A549 (cell line): ENCODE results near the gene DSCAM.

Source experiments
- BHLHE40 ChIP-seq: IDR thresholded peaks from 2 replicates; pipeline ENCODE4 v1.6.1; 2012; ENCODE audit warnings: low read depth, low read length, inconsistent platforms
- CTCF ChIP-seq: fragments of >200 bp; sonication (Bioruptor Twin); formaldehyde crosslinking; IDR thresholded peaks from 3 replicates; pipeline ENCODE4 v1.5.1; 2016
- EHF ChIP-seq: fragments of 250-450 bp; sonication (Bioruptor Pico); IDR thresholded peaks from 2 replicates; pipeline ENCODE4 v1.5.0; 2020; ENCODE audit warnings: mild to moderate bottlenecking
- EHMT2 ChIP-seq: fragments of 200-600 bp; sonication (generic); IDR thresholded peaks from 2 replicates; pipeline ENCODE4 v1.6.1; 2016; ENCODE audit warnings: antibody characterized with exemption, low read depth, mild to moderate bottlenecking, moderate library complexity
- ELK1 ChIP-seq: fragments of 150-350 bp; IDR thresholded peaks from 2 replicates; pipeline ENCODE4 v1.6.1; 2014; ENCODE audit warnings: low read depth, mild to moderate bottlenecking, low read length
- EP300 ChIP-seq, 2 experiments: fragments of >200 bp; sonication (Bioruptor Twin); formaldehyde crosslinking; IDR thresholded peaks; 2 replicates in 1 of 2; 3 replicates in 1 of 2; pipeline ENCODE4 v1.6.1; 2016 to 2017
- HMGXB4 ChIP-seq: fragments of 250-450 bp; sonication (Bioruptor Pico); IDR thresholded peaks from 2 replicates; pipeline ENCODE4 v1.5.0; 2021; ENCODE audit warnings: mild to moderate bottlenecking, moderate library complexity, borderline replicate concordance
- HOXA7 ChIP-seq: fragments of 250-450 bp; sonication (Bioruptor Pico); IDR thresholded peaks from 2 replicates; pipeline ENCODE4 v1.5.0; 2020; ENCODE audit warnings: mild to moderate bottlenecking, moderate library complexity
- KDM1A ChIP-seq: fragments of 200-600 bp; sonication (generic); IDR thresholded peaks from 2 replicates; pipeline ENCODE4 v1.6.1; 2016; ENCODE audit warnings: low read depth, mild to moderate bottlenecking
- POLR2A ChIP-seq: IDR thresholded peaks from 2 replicates; pipeline ENCODE4 v1.6.1; 2012; ENCODE audit warnings: mild to moderate bottlenecking, low read length

DNA sequence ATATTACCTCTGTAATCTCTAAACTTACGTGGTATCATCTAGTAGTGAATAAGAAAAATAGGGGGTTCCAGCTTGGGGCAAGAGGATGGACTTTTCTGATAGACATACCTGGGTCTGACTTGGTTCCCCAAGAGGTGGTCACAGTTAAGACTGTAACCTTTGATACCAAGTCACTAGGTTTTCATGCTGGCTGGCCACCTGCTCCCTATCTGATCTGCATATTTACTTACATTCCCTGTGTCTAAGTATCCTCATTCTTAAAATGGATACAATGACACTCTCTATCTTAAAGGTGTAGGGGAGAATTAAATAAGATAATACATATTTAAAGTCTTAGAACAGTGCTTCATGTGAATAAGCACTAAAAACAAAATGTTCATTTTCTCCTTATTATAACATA lies 312.1 kb downstream of the DSCAM start:
- no peak for TF ChIP-seq CTCF
- no peak for TF ChIP-seq POLR2A
- TF ChIP-seq EHMT2: no peak
- no peak for TF ChIP-seq EHF
- TF ChIP-seq HMGXB4 (CRISPR knock-in tag): no peak
- TF ChIP-seq HOXA7: no peak
- TF ChIP-seq BHLHE40: no peak
- no peak for TF ChIP-seq KDM1A
- TF ChIP-seq EP300 (IDR thresholded peaks at IDR 0.05): no peak
- TF ChIP-seq ELK1: no peak
